ENCODE measurements around the gene SLC35A2.

- TF ChIP-seq POLR2A (IDR thresholded peaks at IDR 0.05) (no peak), CTCF (IDR thresholded peaks at IDR 0.05) (no peak)
Measured at GRCh38 chrX:48902135-48902534, 9.3 kb downstream of the SLC35A2 start.
